ENCODE results near the gene DLGAP1.

DNA sequence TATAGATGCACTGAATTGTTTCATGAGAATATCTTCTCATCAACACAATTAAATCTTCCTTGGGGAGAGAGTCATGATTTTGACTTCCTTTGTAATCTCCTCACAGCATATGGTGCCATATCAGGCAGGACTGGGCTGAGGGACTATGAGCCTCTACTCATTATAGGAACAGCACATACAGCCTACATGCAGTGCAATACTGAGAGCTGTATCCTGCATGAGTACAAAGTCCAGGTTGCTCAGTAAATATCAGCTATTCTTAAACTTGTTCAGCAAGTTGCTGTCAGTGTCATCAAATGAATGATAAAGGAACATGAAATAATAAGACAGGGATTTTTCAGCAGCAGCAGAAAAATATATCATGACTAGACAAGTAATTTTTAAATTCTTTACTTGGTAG is 10.8 kb downstream of the DLGAP1 start:
- no peak for TF ChIP-seq POLR2AphosphoS5 (IDR thresholded peaks at IDR 0.05)
- TF ChIP-seq, protein P1, sequence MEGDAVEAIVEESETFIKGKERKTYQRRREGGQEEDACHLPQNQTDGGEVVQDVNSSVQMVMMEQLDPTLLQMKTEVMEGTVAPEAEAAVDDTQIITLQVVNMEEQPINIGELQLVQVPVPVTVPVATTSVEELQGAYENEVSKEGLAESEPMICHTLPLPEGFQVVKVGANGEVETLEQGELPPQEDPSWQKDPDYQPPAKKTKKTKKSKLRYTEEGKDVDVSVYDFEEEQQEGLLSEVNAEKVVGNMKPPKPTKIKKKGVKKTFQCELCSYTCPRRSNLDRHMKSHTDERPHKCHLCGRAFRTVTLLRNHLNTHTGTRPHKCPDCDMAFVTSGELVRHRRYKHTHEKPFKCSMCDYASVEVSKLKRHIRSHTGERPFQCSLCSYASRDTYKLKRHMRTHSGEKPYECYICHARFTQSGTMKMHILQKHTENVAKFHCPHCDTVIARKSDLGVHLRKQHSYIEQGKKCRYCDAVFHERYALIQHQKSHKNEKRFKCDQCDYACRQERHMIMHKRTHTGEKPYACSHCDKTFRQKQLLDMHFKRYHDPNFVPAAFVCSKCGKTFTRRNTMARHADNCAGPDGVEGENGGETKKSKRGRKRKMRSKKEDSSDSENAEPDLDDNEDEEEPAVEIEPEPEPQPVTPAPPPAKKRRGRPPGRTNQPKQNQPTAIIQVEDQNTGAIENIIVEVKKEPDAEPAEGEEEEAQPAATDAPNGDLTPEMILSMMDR (IDR thresholded peaks at IDR 0.05), result no peak
- no peak for TF ChIP-seq POLR2A (IDR thresholded peaks at IDR 0.05)
